HepG2 (cell line): ENCODE measurements around the gene CFAP61. TPM values are rescaled to one million over a fixed set of nuclear protein-coding genes. Genes with fewer than 3 reads are reported as not detected.

Experiments used
- FOXA3 ChIP-seq: IDR thresholded peaks from 2 replicates; pipeline ENCODE4 v1.6.1; 2016; ENCODE audit warnings: missing genetic modification reagents, missing compliant biosample characterization
- HMG20B ChIP-seq: conservative IDR thresholded peaks from 2 replicates; pipeline ENCODE4 v1.6.1; 2016; ENCODE audit warnings: missing genetic modification reagents, missing compliant biosample characterization
- KAT8 ChIP-seq: IDR thresholded peaks from 2 replicates; pipeline ENCODE4 v1.6.1; 2016; ENCODE audit warnings: missing genetic modification reagents, missing compliant biosample characterization
- MED1 ChIP-seq: sonication (generic); formaldehyde crosslinking; IDR thresholded peaks from 2 replicates; pipeline ENCODE4 v1.4.0; 2020; ENCODE audit warnings: missing genetic modification reagents
- TBX2 ChIP-seq: sonication (generic); formaldehyde crosslinking; IDR thresholded peaks from 2 replicates; pipeline ENCODE4 v1.5.0; 2020; ENCODE audit warnings: missing genetic modification reagents, mild to moderate bottlenecking, borderline replicate concordance
- ZNF510 ChIP-seq: sonication (generic); formaldehyde crosslinking; IDR thresholded peaks from 2 replicates; pipeline ENCODE4 v1.4.0; 2020; ENCODE audit warnings: low read depth, mild to moderate bottlenecking, missing genetic modification reagents
- ZNF570 ChIP-seq: sonication (generic); formaldehyde crosslinking; IDR thresholded peaks from 2 replicates; pipeline ENCODE4 v1.4.0; 2020; ENCODE audit warnings: mild to moderate bottlenecking, missing genetic modification reagents, borderline replicate concordance
- ZNF614 ChIP-seq: IDR thresholded peaks from 2 replicates; pipeline ENCODE4 v1.6.1; 2018; ENCODE audit warnings: missing biosample characterization, missing genetic modification reagents, inconsistent platforms, borderline replicate concordance
- polyA plus RNA-seq, 8 experiments: library from polyadenylated mRNA; depleted of rRNA in 3 of 8; stranded (reverse) in 7 of 8; unstranded in 1 of 8; fragments of >200 nt; fragmentation: Illumina TruSeq in 4 of 8; extraction: Trizol in 4 of 8; gene quantifications; 2 replicates each; pipeline versions ENCODE4 v1.2.1 to v1.2.3, GENCODE V29; 2011 to 2016; ENCODE audit warnings: low read depth in 4 of 8, missing spikeins in 1 of 8, mixed read lengths in 1 of 8; ENCODE audit not compliant: insufficient read depth in 1 of 8
- total RNA-seq, 5 experiments: library from RNA; depleted of rRNA; stranded (reverse); fragments of >200 nt; fragmentation: Illumina TruSeq; extraction: Trizol; gene quantifications; 2 replicates each; pipeline ENCODE4 v1.2.3, GENCODE V29; 2016; ENCODE audit warnings: low read depth in 1 of 5
- TF ChIP-seq, protein P1 (sequence below): sonication (generic); formaldehyde crosslinking; IDR thresholded peaks from 2 replicates; pipeline ENCODE4 v1.5.0; 2020; ENCODE audit warnings: mild to moderate bottlenecking, missing genetic modification reagents
- TF ChIP-seq, protein P2 (sequence below), 2 experiments: sonication (generic) in 1 of 2; formaldehyde crosslinking in 1 of 2; IDR thresholded peaks; 2 replicates each; pipeline versions ENCODE4 v1.6.1 to v1.9.0; 2014 to 2022; ENCODE audit warnings: antibody characterized with exemption in 1 of 2, borderline replicate concordance in 1 of 2, inconsistent platforms in 1 of 2, low read depth in 1 of 2, missing genetic modification reagents in 1 of 2
- TF ChIP-seq, protein P3 (sequence below): sonication (generic); formaldehyde crosslinking; IDR thresholded peaks from 2 replicates; pipeline ENCODE4 v1.8.1; 2023; ENCODE audit warnings: mild to moderate bottlenecking, missing genetic modification reagents

The CFAP61 gene
- total and polyA plus RNA-seq, 2 of the 13 experiments (the other 11 are each of a cell fraction or from before 2014, with no cell fraction given), result 0.27 TPM; not detected in 1

DNA sequence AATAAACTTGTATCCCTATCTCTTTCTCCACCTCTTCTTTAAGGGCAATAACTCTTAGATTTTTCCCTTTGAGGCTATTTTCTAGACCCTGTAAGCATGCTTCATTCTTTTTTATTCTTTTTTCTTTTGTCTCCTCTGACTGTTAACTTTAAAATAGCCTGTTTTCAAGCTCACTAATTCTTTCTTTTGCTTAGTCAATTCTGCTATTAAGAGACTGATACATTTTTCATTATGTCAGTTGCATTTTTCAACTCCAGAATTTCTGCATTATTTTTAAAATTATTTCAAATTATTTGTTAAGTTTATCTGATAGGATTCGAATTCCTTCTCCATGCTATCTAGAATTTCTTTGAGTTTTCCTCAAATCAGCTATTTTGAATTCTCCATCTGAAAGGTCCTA is 84.0 kb downstream of the CFAP61 start (continued):
- TF ChIP-seq ZNF570 (CRISPR knock-in tag) (no peak), HMG20B (CRISPR knock-in tag) (no peak), ZNF510 (CRISPR knock-in tag) (no peak), FOXA3 (CRISPR knock-in tag) (no peak), TBX2 (CRISPR knock-in tag) (no peak), MED1 (CRISPR knock-in tag) (no peak), KAT8 (CRISPR knock-in tag) (no peak), ZNF614 (no peak)
- TF ChIP-seq, protein P1, sequence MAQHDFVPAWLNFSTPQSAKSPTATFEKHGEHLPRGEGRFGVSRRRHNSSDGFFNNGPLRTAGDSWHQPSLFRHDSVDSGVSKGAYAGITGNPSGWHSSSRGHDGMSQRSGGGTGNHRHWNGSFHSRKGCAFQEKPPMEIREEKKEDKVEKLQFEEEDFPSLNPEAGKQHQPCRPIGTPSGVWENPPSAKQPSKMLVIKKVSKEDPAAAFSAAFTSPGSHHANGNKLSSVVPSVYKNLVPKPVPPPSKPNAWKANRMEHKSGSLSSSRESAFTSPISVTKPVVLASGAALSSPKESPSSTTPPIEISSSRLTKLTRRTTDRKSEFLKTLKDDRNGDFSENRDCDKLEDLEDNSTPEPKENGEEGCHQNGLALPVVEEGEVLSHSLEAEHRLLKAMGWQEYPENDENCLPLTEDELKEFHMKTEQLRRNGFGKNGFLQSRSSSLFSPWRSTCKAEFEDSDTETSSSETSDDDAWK (CRISPR knock-in tag), result no peak
- TF ChIP-seq, protein P2, sequence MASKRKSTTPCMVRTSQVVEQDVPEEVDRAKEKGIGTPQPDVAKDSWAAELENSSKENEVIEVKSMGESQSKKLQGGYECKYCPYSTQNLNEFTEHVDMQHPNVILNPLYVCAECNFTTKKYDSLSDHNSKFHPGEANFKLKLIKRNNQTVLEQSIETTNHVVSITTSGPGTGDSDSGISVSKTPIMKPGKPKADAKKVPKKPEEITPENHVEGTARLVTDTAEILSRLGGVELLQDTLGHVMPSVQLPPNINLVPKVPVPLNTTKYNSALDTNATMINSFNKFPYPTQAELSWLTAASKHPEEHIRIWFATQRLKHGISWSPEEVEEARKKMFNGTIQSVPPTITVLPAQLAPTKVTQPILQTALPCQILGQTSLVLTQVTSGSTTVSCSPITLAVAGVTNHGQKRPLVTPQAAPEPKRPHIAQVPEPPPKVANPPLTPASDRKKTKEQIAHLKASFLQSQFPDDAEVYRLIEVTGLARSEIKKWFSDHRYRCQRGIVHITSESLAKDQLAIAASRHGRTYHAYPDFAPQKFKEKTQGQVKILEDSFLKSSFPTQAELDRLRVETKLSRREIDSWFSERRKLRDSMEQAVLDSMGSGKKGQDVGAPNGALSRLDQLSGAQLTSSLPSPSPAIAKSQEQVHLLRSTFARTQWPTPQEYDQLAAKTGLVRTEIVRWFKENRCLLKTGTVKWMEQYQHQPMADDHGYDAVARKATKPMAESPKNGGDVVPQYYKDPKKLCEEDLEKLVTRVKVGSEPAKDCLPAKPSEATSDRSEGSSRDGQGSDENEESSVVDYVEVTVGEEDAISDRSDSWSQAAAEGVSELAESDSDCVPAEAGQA (IDR thresholded peaks at IDR 0.05; ENCODE audit: low read depth), result no peak
- TF ChIP-seq, protein P2 (CRISPR knock-in tag; IDR thresholded peaks at IDR 0.05; ENCODE audit: borderline replicate concordance), result no peak
- TF ChIP-seq, protein P3, sequence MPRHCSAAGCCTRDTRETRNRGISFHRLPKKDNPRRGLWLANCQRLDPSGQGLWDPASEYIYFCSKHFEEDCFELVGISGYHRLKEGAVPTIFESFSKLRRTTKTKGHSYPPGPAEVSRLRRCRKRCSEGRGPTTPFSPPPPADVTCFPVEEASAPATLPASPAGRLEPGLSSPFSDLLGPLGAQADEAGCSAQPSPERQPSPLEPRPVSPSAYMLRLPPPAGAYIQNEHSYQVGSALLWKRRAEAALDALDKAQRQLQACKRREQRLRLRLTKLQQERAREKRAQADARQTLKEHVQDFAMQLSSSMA (CRISPR knock-in tag), result no peak
